Breast epithelium (tissue), 3 donors: Measurements from ENCODE around the gene PSMD8.

Source experiments
- POLR2A ChIP-seq: fragments of 450-650 bp; IDR thresholded peaks from one replicate; pipeline ENCODE4 v1.6.1; 2016; ENCODE audit warnings: antibody characterized with exemption, mild to moderate bottlenecking, moderate library complexity
- POLR2AphosphoS5 ChIP-seq, 3 donors: sonication (generic); formaldehyde crosslinking; IDR thresholded peaks; one replicate each; pipeline ENCODE4 v1.6.1; 2017; ENCODE audit warnings: antibody characterized with exemption in 3 of 3
- TF ChIP-seq, protein P1 (sequence below), 3 donors: fragments of 450-650 bp; IDR thresholded peaks; one replicate each; pipeline ENCODE4 v1.5.1; 2016 to 2017; ENCODE audit warnings: antibody characterized with exemption in 3 of 3, mild to moderate bottlenecking in 3 of 3, moderate library complexity in 3 of 3

DNA sequence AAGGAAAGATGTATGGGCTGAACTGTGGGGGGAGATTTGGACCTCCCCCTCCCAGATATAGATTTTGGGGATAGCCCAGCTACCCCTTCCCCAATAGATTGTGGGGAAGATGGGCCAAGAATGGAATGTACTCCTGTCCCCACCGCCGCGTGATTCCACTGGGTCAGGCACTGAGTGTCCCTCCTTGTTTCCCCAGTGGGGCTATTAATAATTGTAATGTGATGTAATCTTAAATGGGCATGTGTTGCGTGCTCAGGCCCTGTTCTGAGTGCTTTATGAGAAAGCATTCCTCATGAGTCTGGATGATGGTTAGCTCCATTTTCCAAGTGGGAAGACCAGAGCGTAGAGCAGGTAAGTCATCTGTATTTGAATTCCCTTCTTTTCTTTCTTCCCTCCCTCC is 1.4 kb downstream of the PSMD8 start:
- TF ChIP-seq, protein P1, sequence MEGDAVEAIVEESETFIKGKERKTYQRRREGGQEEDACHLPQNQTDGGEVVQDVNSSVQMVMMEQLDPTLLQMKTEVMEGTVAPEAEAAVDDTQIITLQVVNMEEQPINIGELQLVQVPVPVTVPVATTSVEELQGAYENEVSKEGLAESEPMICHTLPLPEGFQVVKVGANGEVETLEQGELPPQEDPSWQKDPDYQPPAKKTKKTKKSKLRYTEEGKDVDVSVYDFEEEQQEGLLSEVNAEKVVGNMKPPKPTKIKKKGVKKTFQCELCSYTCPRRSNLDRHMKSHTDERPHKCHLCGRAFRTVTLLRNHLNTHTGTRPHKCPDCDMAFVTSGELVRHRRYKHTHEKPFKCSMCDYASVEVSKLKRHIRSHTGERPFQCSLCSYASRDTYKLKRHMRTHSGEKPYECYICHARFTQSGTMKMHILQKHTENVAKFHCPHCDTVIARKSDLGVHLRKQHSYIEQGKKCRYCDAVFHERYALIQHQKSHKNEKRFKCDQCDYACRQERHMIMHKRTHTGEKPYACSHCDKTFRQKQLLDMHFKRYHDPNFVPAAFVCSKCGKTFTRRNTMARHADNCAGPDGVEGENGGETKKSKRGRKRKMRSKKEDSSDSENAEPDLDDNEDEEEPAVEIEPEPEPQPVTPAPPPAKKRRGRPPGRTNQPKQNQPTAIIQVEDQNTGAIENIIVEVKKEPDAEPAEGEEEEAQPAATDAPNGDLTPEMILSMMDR (IDR thresholded peaks at IDR 0.05): no peak
- TF ChIP-seq POLR2AphosphoS5 (IDR thresholded peaks at IDR 0.05) (no peak), POLR2A (no peak)
